Left lung (tissue), 10 donors: ENCODE measurements around the gene NFKBIZ. TPM values are rescaled to one million over a fixed set of nuclear protein-coding genes. Genes with fewer than 3 reads are reported as not detected.

Source experiments
- ATAC-seq: fragments of 200-7000 bp; cut with Tn5 transposase; one replicate; pipeline ENCODE4 v1.9.1; 2020; ENCODE audit warnings: moderate library complexity
- DNase-seq, 4 donors: peaks; one replicate each; pipeline ENCODE4 v3.0.0-alpha.2; 2013 to 2020
- H3K27ac ChIP-seq, 2 donors: fragments of 200-600 bp; sonication (generic) in 1 of 2; one replicate each; pipeline versions ENCODE4 v1.5.0 to v1.8.0; 2020 to 2021
- H3K27me3 ChIP-seq, 2 donors: fragments of 200-600 bp; sonication (generic) in 1 of 2; one replicate each; pipeline versions ENCODE4 v1.5.0 to v1.8.0; 2020 to 2021
- H3K36me3 ChIP-seq, 2 donors: fragments of 200-600 bp; sonication (generic) in 1 of 2; one replicate each; pipeline versions ENCODE4 v1.5.0 to v1.8.0; 2020 to 2021
- H3K4me1 ChIP-seq, 2 donors: fragments of 200-600 bp; one replicate each; pipeline ENCODE4 v1.8.0; 2021
- H3K4me3 ChIP-seq, 2 donors: fragments of 200-600 bp; sonication (generic) in 1 of 2; one replicate each; pipeline versions ENCODE4 v1.5.0 to v1.8.0; 2020 to 2021; ENCODE audit warnings: mild to moderate bottlenecking in 1 of 2
- H3K9me3 ChIP-seq, 2 donors: fragments of 200-600 bp; sonication (generic) in 1 of 2; one replicate each; pipeline versions ENCODE4 v1.5.0 to v1.8.0; 2020 to 2021
- CTCF ChIP-seq, 2 donors: fragments of 200-600 bp; sonication (generic) in 1 of 2; IDR thresholded peaks; one replicate each; pipeline versions ENCODE4 v1.5.0 to v1.8.0; 2021; ENCODE audit warnings: antibody characterized with exemption in 2 of 2
- intact Hi-C, 2 donors: fragments of 100-400 bp; cut with DNase I; formaldehyde crosslinking; loops; one replicate each; pipeline versions ENCODE4 v1.11.2 to v1.14.2; 2022
- polyA plus RNA-seq, 6 donors: library from polyadenylated mRNA; unstranded; fragments of 120-200 nt; gene quantifications; one replicate each; pipeline ENCODE4 v1.2.1, GENCODE V29; 2013; ENCODE audit not compliant: insufficient read length in 6 of 6
- total RNA-seq, 2 donors: library from RNA; stranded (reverse); fragmentation: NEBNext Ultra II Directional; extraction: Animal tissue kit (Norgen Biotek cat#: 25700); gene quantifications; one replicate each; pipeline ENCODE4 v1.2.1, GENCODE V29; 2021
- donor health status: DM: no; HTN: yes; CAD: no.
- donor health status: DM: no; HTN: no; CAD: no.

NFKBIZ gene
- total and polyA plus RNA-seq, 8 donors, result 19.2 to 125 (median 42.6) TPM

GRCh38 chr3:101811875-101812274, 37.4 kb upstream of the NFKBIZ start:
- intact Hi-C loops, result loop anchor here (5.0 to 10.0 kb wide), 3 partner anchors 413 to 725 kb away; no protein-coding TSS in a partner anchor

GRCh38 chr3:101812895-101813294, 36.4 kb upstream of the NFKBIZ start:
- no peak for TF ChIP-seq CTCF (IDR thresholded peaks at IDR 0.05)
- Histone ChIP-seq H3K27ac (no peak overlapping the region), H3K9me3 (no peaks in the 10 kb centered on the region), H3K4me3 (no peak overlapping the region), H3K36me3 (peaks cover 0 to 7% of the 10 kb centered on the region in 2 donors), H3K27me3 (no peaks in the 10 kb centered on the region), H3K4me1 (peaks cover 6 to 27% of the 10 kb centered on the region in 2 donors)
- intact Hi-C loops, result loop anchor here (5.0 to 10.0 kb wide), 3 partner anchors 412 to 724 kb away; no protein-coding TSS in a partner anchor
- ATAC-seq (no peak), DNase-seq (no peak)

More at GRCh38 chr3:101811875-101812274, 37.4 kb upstream of the NFKBIZ start:
- DNase-seq, result no peak
- Histone ChIP-seq H3K9me3 (no peaks in the 10 kb centered on the region), H3K36me3 (peaks cover 0 to 8% of the 10 kb centered on the region in 2 donors), H3K4me1 (peaks cover 6 to 25% of the 10 kb centered on the region in 2 donors), H3K4me3 (no peak overlapping the region), H3K27ac (no peak overlapping the region), H3K27me3 (no peaks in the 10 kb centered on the region)
- no peak for ATAC-seq
- no peak for TF ChIP-seq CTCF (IDR thresholded peaks at IDR 0.05)

GRCh38 chr3:101813817-101814440, 35.4 kb upstream of the NFKBIZ start:
- peaks cover 0 to 8% of the 10 kb centered on the region in 2 donors for H3K36me3 ChIP-seq
- ATAC-seq (peak; percentile 69), DNase-seq (peak in 1 of 4 donors; percentile 52)
- no peak overlapping the region for H3K27ac ChIP-seq
- peaks cover 6 to 30% of the 10 kb centered on the region in 2 donors for H3K4me1 ChIP-seq
- no peaks in the 10 kb centered on the region for H3K9me3 ChIP-seq
- no peak overlapping the region for H3K4me3 ChIP-seq
- peak; percentile 36 to 43 for TF ChIP-seq CTCF (IDR thresholded peaks at IDR 0.05)
- H3K27me3 ChIP-seq, result no peaks in the 10 kb centered on the region
- intact Hi-C loops, result loop anchor here (5.0 to 10.0 kb wide), 3 partner anchors 411 to 723 kb away; no protein-coding TSS in a partner anchor

GRCh38 chr3:101814835-101815234, 34.5 kb upstream of the NFKBIZ start:
- H3K27ac ChIP-seq, result no peak overlapping the region
- peak; percentile 59 for ATAC-seq
- H3K9me3 ChIP-seq, result no peaks in the 10 kb centered on the region

More at GRCh38 chr3:101814835-101815234, 34.5 kb upstream of the NFKBIZ start:
- no peaks in the 10 kb centered on the region for H3K27me3 ChIP-seq
- H3K4me1 ChIP-seq, result peaks cover 3 to 30% of the 10 kb centered on the region in 2 donors
- no peak overlapping the region for H3K4me3 ChIP-seq
- DNase-seq, result no peak
- no peak for TF ChIP-seq CTCF (IDR thresholded peaks at IDR 0.05)
- H3K36me3 ChIP-seq, result peaks cover 0 to 8% of the 10 kb centered on the region in 2 donors
- intact Hi-C loops, result loop anchor here (5.0 to 10.0 kb wide), 3 partner anchors 410 to 722 kb away; no protein-coding TSS in a partner anchor
